Fibroblast of the aortic adventitia (primary cell): ENCODE measurements around the gene FAM13B. TPM values are rescaled to one million over a fixed set of nuclear protein-coding genes. Genes with fewer than 3 reads are reported as not detected.

ENCODE experiments used
- DNase-seq: peaks from one replicate; pipeline ENCODE4 v3.0.0-alpha.2; 2010; ENCODE audit warnings: low read depth
- H3K4me3 ChIP-seq: 2 replicates; pipeline ENCODE4 v1.5.1; 2011; ENCODE audit warnings: low read depth, mild to moderate bottlenecking, control low read depth, low read length, moderate library complexity
- total RNA-seq: library from RNA; depleted of rRNA; stranded (reverse); fragments of >200 nt; gene quantifications from 2 replicates; pipeline ENCODE4 v1.2.3, GENCODE V29; 2012; ENCODE audit warnings: low replicate concordance
- TF ChIP-seq, protein P1 (sequence below): IDR thresholded peaks from 2 replicates; pipeline ENCODE4 v1.5.1; 2011; ENCODE audit warnings: mild to moderate bottlenecking, low read length, control low read depth, inconsistent platforms; ENCODE audit not compliant: insufficient read depth

The FAM13B gene
- total RNA-seq, 1 donor: 42.8 TPM

DNA sequence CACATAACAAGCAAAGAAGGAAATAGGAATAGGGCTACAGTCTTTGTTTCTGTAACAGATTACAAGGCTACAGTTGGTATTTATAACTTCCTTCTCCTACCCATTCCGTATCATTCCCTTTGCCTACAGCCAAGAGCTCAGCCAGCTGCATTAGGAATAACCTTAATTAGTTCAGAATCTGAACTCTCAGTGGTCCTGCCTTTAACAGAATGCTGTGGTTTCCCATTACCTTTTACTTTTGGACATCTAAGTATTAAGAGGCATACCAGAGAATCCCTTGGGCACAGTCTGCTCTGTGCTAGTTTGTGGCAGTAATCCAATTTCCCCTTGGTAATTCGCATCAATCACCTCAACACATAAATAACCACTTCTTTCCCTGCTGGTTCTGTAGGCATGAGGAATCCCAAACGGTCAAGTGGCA is 99.4 kb downstream of the FAM13B start:
- TF ChIP-seq, protein P1, sequence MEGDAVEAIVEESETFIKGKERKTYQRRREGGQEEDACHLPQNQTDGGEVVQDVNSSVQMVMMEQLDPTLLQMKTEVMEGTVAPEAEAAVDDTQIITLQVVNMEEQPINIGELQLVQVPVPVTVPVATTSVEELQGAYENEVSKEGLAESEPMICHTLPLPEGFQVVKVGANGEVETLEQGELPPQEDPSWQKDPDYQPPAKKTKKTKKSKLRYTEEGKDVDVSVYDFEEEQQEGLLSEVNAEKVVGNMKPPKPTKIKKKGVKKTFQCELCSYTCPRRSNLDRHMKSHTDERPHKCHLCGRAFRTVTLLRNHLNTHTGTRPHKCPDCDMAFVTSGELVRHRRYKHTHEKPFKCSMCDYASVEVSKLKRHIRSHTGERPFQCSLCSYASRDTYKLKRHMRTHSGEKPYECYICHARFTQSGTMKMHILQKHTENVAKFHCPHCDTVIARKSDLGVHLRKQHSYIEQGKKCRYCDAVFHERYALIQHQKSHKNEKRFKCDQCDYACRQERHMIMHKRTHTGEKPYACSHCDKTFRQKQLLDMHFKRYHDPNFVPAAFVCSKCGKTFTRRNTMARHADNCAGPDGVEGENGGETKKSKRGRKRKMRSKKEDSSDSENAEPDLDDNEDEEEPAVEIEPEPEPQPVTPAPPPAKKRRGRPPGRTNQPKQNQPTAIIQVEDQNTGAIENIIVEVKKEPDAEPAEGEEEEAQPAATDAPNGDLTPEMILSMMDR: no peak
- peak; percentile 72 for DNase-seq
- H3K4me3 ChIP-seq: no peak overlapping the region

DNA sequence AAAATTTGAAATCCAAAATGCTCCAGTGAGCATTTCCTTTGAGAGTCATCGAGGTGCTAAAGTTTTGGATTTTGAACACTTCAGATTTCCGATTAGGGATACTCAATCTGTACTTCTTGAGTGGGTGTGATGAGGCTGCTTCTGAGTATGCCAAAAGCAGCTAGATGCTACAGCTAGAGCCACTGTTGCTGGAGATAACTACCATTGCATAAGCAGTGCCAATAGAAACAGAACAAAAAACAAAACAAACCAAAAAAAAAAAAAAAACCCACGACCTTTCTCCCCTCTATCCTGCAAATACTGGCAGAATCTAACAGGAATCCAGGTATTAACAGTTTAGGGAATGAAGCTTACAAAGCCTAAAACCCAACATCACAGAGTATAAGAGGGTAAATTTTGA is 100.1 kb downstream of the FAM13B start:
- no peak overlapping the region for H3K4me3 ChIP-seq
- DNase-seq: peak; percentile 21
- TF ChIP-seq, protein P1: no peak

DNA sequence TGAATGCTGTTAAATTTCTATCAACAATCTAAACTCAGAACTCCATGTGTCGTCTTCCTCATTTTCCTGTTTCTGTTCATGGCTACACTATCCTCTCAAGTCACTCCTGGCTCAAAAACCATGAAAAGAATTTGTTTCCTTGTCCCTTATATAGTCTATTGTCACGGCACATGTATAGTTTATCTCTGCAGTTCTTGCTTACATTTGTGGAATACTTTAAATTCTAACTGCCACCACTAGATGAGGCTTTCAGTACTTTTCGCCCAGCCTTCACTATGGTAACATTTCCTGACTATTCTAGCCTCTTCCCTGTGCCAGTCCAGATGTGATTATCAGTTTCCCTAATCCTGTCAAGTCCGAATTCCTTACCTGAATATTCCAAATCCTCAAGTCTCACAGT is 109.0 kb downstream of the FAM13B start:
- TF ChIP-seq, protein P1: peak; percentile 44

DNA sequence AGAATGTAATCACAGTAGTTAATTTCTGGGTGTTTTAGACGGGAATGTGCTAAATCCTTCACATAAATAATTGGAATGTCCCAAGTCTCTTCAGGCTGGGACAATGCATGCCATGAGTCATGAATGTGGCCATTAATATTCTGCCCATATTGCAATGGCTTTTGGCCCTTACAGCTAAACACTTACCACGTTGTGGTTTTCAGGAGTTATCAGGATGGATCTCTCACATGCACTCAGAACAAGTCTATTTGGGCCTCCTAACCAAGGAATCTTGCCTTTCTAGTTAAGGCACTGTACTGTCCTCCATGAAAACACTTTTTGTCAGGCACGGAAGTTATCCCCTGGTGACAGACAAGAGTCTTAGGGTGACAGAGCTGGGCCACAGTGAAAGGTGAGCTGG is 110.9 kb downstream of the FAM13B start:
- TF ChIP-seq, protein P1: no peak
- peak; percentile 25 for DNase-seq
- no peak overlapping the region for H3K4me3 ChIP-seq

More for the DNA sequence above, 109.0 kb downstream of the FAM13B start:
- DNase-seq: peak; percentile 28
- H3K4me3 ChIP-seq: no peak overlapping the region

DNA sequence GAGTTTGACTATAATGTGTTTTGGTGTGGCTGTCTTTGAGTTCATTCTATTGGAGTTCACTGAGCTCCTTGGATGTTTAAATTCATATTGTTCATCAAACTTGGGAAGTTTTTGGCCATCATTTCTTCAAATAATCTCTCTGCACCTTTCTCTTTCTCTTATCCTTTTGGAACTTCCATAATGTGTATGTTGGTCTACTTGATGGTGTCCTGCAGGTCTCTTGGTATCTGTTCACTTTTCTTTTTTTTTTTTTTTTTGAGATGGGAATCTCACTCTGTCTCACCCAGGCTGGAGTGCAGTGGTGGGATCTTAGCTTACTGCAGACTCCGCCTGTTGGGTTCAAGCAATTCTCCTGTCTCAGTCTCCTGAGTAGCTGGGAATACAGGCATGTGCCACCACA is 116.0 kb downstream of the FAM13B start:
- no peak for DNase-seq
- TF ChIP-seq, protein P1: no peak

DNA sequence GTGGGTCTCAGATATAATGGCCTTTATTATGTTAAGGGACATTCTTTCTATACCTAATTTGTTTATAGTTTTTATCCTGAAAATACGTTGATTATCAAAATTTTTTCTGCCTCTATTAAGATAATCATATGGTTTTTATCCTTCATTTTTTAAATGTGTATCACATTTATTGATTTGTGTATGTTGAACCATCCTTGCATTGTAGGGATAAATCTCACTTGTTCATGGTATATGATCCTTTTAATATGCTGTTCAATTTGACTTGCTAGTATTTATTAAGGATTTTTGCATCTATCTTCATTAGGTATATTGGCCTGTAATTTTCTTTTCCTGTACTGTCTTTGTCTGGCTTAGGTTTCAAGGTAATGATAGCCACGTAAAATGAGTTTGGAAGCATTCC is 118.1 kb downstream of the FAM13B start:
- H3K4me3 ChIP-seq: no peak overlapping the region
- TF ChIP-seq, protein P1: no peak
- no peak for DNase-seq

More for the DNA sequence above, 116.0 kb downstream of the FAM13B start:
- H3K4me3 ChIP-seq: no peak overlapping the region
